ENCODE results near the gene SP3. TPM values are rescaled to one million over a fixed set of nuclear protein-coding genes. Genes with fewer than 3 reads are reported as not detected.

The SP3 gene
- polyA plus RNA-seq, 3 donors, result 44.8 to 66.2 (median 54.2) TPM

DNA sequence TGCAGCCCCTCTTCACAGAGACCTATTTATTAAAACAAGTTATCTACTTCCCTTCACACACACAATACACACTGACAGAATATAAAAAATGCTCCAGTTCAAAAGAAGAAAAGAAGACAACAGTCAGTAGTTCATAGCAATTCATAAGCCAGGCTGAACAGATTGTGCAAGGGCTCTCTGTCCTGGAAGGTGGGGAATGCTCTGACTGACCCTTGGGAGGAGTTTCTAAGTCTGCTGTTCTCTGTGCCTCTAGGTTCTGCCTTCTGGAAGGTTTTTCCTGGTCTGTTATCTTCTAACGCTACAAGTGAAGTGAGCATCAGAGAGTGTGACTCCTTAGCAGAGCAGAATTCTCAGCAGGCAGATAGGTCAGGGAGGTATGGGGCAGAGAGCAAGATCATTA is 35.7 kb downstream of the SP3 start:
- no peak overlapping the region for H3K4me3 Mint-ChIP-seq
- H3K36me3 Mint-ChIP-seq, result peaks cover 37 to 48% of the 10 kb centered on the region in 2 donors
- Histone ChIP-seq H3K4me2 (replicated peaks; ENCODE audit: extremely low read depth, low read length, poor library complexity, severe bottlenecking) (no peak overlapping the region), H3K9me3 (replicated peaks in 1 of 2; ENCODE audit: control insufficient read depth in 1 of 2, insufficient read depth in 1 of 2, low read length in 2 of 2) (peaks cover 0 to 3% of the 10 kb centered on the region in 2 donors), H4K20me1 (ENCODE audit: insufficient read depth, low read length) (peaks cover 100% of the 10 kb centered on the region), H3K4me1 (ENCODE audit: control insufficient read depth in 1 of 2, insufficient read depth in 2 of 2, low read length in 2 of 2) (peaks cover 19 to 21% of the 10 kb centered on the region in 2 donors), H3K79me2 (ENCODE audit: insufficient read depth, low read length) (peaks cover 100% of the 10 kb centered on the region), H3K27ac (ENCODE audit: low read depth in 1 of 2, low read length in 2 of 2) (peak overlapping the region in 1 of 2 donors; percentile 39), H3K27me3 (ENCODE audit: control insufficient read depth in 2 of 2, insufficient read depth in 2 of 2, low read length in 2 of 2) (no peaks in the 10 kb centered on the region), H2AFZ (ENCODE audit: insufficient read depth, low read depth, low read length, poor library complexity, severe bottlenecking) (no peak overlapping the region), H3K9ac (ENCODE audit: insufficient read depth, low read length, poor library complexity, severe bottlenecking) (no peak overlapping the region), H3K36me3 (replicated peaks in 1 of 2; ENCODE audit: control insufficient read depth in 1 of 2, insufficient read depth in 2 of 2, low read length in 2 of 2) (peaks cover 13 to 55% of the 10 kb centered on the region in 2 donors), H3K4me3 (replicated peaks in 1 of 3; ENCODE audit: low read depth in 2 of 3, low read length in 3 of 3) (no peak overlapping the region)
- WGBS (ENCODE audit: insufficient coverage), result no CpG with 5 or more reads among the region's 1 CpG
- H3K9me3 Mint-ChIP-seq, result peaks cover 0 to 4% (median 3%) of the 10 kb centered on the region in 7 donors
- intact Hi-C loops (cut with micrococcal nuclease), result loop anchor here in 1 of 2 donors (5.0 kb wide), 1 partner anchor 38 kb away; the partner anchor contains the start of gene SP3
- H3K27me3 Mint-ChIP-seq (ENCODE audit: low read depth in 3 of 3), result no peaks in the 10 kb centered on the region
- H3K4me1 Mint-ChIP-seq, result peaks cover 33% of the 10 kb centered on the region
- TF ChIP-seq, protein P1, sequence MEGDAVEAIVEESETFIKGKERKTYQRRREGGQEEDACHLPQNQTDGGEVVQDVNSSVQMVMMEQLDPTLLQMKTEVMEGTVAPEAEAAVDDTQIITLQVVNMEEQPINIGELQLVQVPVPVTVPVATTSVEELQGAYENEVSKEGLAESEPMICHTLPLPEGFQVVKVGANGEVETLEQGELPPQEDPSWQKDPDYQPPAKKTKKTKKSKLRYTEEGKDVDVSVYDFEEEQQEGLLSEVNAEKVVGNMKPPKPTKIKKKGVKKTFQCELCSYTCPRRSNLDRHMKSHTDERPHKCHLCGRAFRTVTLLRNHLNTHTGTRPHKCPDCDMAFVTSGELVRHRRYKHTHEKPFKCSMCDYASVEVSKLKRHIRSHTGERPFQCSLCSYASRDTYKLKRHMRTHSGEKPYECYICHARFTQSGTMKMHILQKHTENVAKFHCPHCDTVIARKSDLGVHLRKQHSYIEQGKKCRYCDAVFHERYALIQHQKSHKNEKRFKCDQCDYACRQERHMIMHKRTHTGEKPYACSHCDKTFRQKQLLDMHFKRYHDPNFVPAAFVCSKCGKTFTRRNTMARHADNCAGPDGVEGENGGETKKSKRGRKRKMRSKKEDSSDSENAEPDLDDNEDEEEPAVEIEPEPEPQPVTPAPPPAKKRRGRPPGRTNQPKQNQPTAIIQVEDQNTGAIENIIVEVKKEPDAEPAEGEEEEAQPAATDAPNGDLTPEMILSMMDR (IDR thresholded peaks at IDR 0.05), result no peak
- H3K27ac Mint-ChIP-seq, result peak overlapping the region in 4 of 7 donors; percentile 20 to 65 (median 39)
- no peak for DNase-seq

DNA sequence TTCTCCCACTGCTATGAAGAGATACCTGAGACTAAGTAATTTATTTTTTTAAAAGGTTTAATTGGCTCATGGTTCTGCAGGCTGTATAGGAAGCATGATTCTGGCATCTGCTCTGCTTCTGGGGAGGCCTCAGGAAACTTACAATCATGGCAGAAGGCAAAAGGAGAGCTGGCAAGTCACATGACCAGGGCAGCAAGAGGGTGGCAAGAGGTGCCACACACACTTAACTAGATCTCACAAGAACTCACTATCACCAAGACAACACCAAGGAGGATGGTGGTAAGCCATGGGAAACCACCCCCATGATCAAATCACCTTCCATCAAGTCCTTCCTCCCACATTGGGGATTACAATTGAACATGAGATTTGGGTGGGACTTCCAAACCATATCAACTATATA is 38.3 kb downstream of the SP3 start:
- Histone ChIP-seq H4K20me1 (ENCODE audit: insufficient read depth, low read length) (peaks cover 100% of the 10 kb centered on the region), H3K79me2 (ENCODE audit: insufficient read depth, low read length) (peaks cover 100% of the 10 kb centered on the region), H3K4me1 (ENCODE audit: control insufficient read depth in 1 of 2, insufficient read depth in 2 of 2, low read length in 2 of 2) (peaks cover 19 to 21% of the 10 kb centered on the region in 2 donors), H2AFZ (ENCODE audit: insufficient read depth, low read depth, low read length, poor library complexity, severe bottlenecking) (no peak overlapping the region), H3K9me3 (replicated peaks in 1 of 2; ENCODE audit: control insufficient read depth in 1 of 2, insufficient read depth in 1 of 2, low read length in 2 of 2) (peaks cover 0 to 3% of the 10 kb centered on the region in 2 donors), H3K4me3 (replicated peaks in 1 of 3; ENCODE audit: low read depth in 2 of 3, low read length in 3 of 3) (no peak overlapping the region), H3K9ac (ENCODE audit: insufficient read depth, low read length, poor library complexity, severe bottlenecking) (no peak overlapping the region), H3K36me3 (replicated peaks in 1 of 2; ENCODE audit: control insufficient read depth in 1 of 2, insufficient read depth in 2 of 2, low read length in 2 of 2) (peaks cover 8 to 38% of the 10 kb centered on the region in 2 donors), H3K4me2 (replicated peaks; ENCODE audit: extremely low read depth, low read length, poor library complexity, severe bottlenecking) (no peak overlapping the region), H3K27me3 (ENCODE audit: control insufficient read depth in 2 of 2, insufficient read depth in 2 of 2, low read length in 2 of 2) (no peaks in the 10 kb centered on the region), H3K27ac (ENCODE audit: low read depth in 1 of 2, low read length in 2 of 2) (peak overlapping the region; percentile 31 to 58)
- peaks cover 41% of the 10 kb centered on the region for H3K4me1 Mint-ChIP-seq
- TF ChIP-seq, protein P1 (IDR thresholded peaks at IDR 0.05), result no peak
- peak in 1 of 3 donors; percentile 15 for DNase-seq
- no peak overlapping the region for H3K4me3 Mint-ChIP-seq
- intact Hi-C loops (cut with micrococcal nuclease), result loop anchor here in 1 of 2 donors (5.0 kb wide), 1 partner anchor 40 kb away; the partner anchor contains the start of gene SP3
- H3K27ac Mint-ChIP-seq, result peak overlapping the region in 6 of 7 donors; percentile 31 to 90 (median 82)
- peaks cover 0 to 4% (median 3%) of the 10 kb centered on the region in 7 donors for H3K9me3 Mint-ChIP-seq
- peaks cover 24 to 32% of the 10 kb centered on the region in 2 donors for H3K36me3 Mint-ChIP-seq
- H3K27me3 Mint-ChIP-seq (ENCODE audit: low read depth in 3 of 3), result no peaks in the 10 kb centered on the region

Data from CD14-positive monocyte (primary cell).